Right lobe of liver (tissue), 6 donors: Measurements from ENCODE around the gene CRYL1. TPM values are rescaled to one million over a fixed set of nuclear protein-coding genes. Genes with fewer than 3 reads are reported as not detected.
A peak's percentile ranks its signal among the peaks of the same experiment; 100 is the strongest.

ENCODE experiments used
- ATAC-seq, 4 donors: fragments of 200-7000 bp; cut with Tn5 transposase; one replicate each; pipeline ENCODE4 v1.9.1; 2020; ENCODE audit warnings: mild to moderate bottlenecking in 4 of 4, moderate library complexity in 4 of 4
- DNase-seq, 3 donors: peaks; one replicate each; pipeline ENCODE4 v3.0.0-alpha.2; 2020
- H3K27ac ChIP-seq, 3 donors: fragments of 200-600 bp; one replicate each; pipeline ENCODE4 v1.8.0; 2022
- H3K27me3 ChIP-seq, 2 donors: fragments of 200-600 bp; one replicate each; pipeline ENCODE4 v1.8.0; 2022
- H3K36me3 ChIP-seq, 4 donors: fragments of 200-600 bp; sonication (generic) in 1 of 4; one replicate each; pipeline versions ENCODE4 v1.5.1 to v1.8.0; 2017 to 2022; ENCODE audit warnings: control low read depth in 1 of 4
- H3K4me1 ChIP-seq, 4 donors: fragments of 200-600 bp; sonication (generic) in 1 of 4; one replicate each; pipeline versions ENCODE4 v1.5.1 to v1.8.0; 2017 to 2022; ENCODE audit warnings: control low read depth in 1 of 4
- H3K4me3 ChIP-seq, 3 donors: fragments of 200-600 bp; one replicate each; pipeline ENCODE4 v1.8.0; 2022
- H3K9me3 ChIP-seq, 4 donors: fragments of 200-600 bp; sonication (generic) in 1 of 4; one replicate each; pipeline versions ENCODE4 v1.5.1 to v1.8.0; 2017 to 2022; ENCODE audit warnings: control low read depth in 1 of 4
- POLR2A ChIP-seq: fragments of 450-650 bp; IDR thresholded peaks from one replicate; pipeline ENCODE4 v1.6.1; 2017; ENCODE audit warnings: antibody characterized with exemption, mild to moderate bottlenecking
- WGBS: methylation state at CpG from one replicate; pipeline ENCODE4 v1.1.6; 2018; ENCODE audit warnings: low coverage, low lambda C conversion rate; ENCODE audit not compliant: insufficient coverage; ENCODE audit errors: missing lambda C conversion rate; 5-methylcytosine and 5-hydroxymethylcytosine counted together
- intact Hi-C, 2 donors: fragments of 100-400 bp; cut with DNase I; formaldehyde crosslinking; loops; one replicate each; pipeline versions ENCODE4 v1.11.2 to v1.14.1; 2022
- total RNA-seq, 6 experiments: library from RNA; depleted of rRNA in 2 of 6; stranded (reverse); fragments of >200 nt in 2 of 6; fragmentation: NEBNext Ultra II Directional in 3 of 6; extraction: Animal tissue kit (Norgen Biotek cat#: 25700) in 3 of 6; gene quantifications; one replicate each; pipeline versions ENCODE4 v1.1.0 to v1.2.4, GENCODE V29; 2016 to 2023
- TF ChIP-seq, protein P1 (sequence below), 4 donors: fragments of 200-600 bp in 3 of 4; fragments of 450-650 bp in 1 of 4; IDR thresholded peaks; one replicate each; pipeline versions ENCODE4 v1.5.1 to v1.8.0; 2016 to 2022; ENCODE audit warnings: antibody characterized with exemption in 4 of 4, mild to moderate bottlenecking in 2 of 4
- donor health status: DM: no; HTN: yes; CAD: no.
- donor health status: DM: no; HTN: no; CAD: no.
- donor health status: DM: no; HTN: no; CAD: no.
- donor health status: DM: no; HTN: yes; CAD: no.
- donor health status: DM: no; HTN: yes; CAD: no.

The CRYL1 gene
- total RNA-seq, 6 experiments from 2014 or later, result 111 to 185 (median 151) TPM

DNA sequence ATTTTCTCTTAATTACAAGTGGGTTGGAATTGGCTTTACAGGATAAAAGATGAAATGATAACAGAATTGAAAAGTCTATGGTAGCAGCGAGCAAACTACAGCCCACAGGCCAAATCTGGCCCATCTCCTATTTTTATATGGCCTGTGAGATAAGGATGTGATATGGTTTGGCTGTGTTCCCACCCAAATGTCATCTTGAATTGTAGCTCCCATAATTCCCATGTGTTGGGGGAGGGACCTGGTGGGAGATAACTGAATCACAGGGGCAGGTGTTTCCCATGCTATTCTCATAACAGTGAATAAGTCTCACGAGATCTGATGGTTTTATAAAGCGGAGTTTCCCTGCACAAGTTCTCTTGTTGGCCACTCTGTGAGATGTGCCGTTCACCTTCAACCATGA, 19.0 kb downstream of the CRYL1 start:
- intact Hi-C loops, result no loop called here
- 80% methylated on average over 4 of the region's 4 CpGs for WGBS

DNA sequence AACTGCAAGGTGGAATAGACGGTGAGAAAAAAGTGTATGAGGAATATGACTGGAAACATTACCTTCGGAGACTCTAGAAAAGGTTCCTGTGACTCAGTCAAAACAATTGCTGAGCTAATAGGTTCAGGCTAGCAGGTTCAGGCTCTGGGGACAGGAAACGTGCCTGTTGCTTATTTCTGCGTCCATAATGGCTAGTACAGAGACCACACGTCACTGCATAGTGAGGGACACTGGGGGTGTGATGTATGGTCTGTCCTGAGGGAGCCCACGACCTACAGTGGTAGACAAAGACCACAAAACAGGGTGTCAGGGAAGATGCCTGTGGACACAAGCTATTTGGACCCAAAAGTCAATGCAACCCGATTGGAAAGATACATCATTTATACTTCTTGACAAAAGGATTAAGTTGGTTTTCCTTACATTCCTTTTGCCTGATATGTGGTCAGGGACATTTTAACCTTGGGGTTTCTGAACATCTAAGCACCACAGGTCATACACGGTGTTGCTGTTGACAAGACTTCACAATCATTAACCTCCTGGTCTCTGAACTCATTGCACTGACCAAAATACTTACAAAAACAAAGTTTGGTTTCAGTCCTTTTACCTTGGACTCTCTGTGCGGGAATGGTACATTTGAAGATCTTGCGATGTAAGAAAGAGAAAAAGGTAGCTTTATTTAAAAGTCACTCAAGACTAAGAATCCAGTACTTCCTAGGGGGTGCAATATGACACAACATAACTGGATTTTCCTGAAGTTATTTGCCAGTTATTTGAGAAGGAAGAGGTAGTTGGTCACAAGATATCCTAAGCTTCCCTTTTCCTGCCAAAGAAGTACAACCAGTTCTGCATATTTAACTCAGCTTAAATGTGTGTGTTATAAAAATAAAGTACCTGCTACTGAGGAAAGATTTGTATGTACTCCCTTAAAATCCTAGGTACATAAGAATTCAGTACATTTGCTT, 20.0 kb downstream of the CRYL1 start:
- intact Hi-C loops, result no loop called here
- peaks cover 0 to 25% (median 3%) of the 10 kb centered on the region in 4 donors for H3K36me3 ChIP-seq
- DNase-seq (no peak), ATAC-seq (peak; percentile 67 to 77 (median 72))
- H3K27me3 ChIP-seq, result no peaks in the 10 kb centered on the region
- no peaks in the 10 kb centered on the region for H3K9me3 ChIP-seq
- peaks cover 3 to 67% (median 28%) of the 10 kb centered on the region in 4 donors for H3K4me1 ChIP-seq
- TF ChIP-seq POLR2A, result no peak
- TF ChIP-seq, protein P1, sequence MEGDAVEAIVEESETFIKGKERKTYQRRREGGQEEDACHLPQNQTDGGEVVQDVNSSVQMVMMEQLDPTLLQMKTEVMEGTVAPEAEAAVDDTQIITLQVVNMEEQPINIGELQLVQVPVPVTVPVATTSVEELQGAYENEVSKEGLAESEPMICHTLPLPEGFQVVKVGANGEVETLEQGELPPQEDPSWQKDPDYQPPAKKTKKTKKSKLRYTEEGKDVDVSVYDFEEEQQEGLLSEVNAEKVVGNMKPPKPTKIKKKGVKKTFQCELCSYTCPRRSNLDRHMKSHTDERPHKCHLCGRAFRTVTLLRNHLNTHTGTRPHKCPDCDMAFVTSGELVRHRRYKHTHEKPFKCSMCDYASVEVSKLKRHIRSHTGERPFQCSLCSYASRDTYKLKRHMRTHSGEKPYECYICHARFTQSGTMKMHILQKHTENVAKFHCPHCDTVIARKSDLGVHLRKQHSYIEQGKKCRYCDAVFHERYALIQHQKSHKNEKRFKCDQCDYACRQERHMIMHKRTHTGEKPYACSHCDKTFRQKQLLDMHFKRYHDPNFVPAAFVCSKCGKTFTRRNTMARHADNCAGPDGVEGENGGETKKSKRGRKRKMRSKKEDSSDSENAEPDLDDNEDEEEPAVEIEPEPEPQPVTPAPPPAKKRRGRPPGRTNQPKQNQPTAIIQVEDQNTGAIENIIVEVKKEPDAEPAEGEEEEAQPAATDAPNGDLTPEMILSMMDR (IDR thresholded peaks at IDR 0.05), result no peak
- peak overlapping the region; percentile 68 to 94 (median 81) for H3K27ac ChIP-seq
- WGBS, result 26% methylated on average over 8 of the region's 10 CpGs
- no peak overlapping the region for H3K4me3 ChIP-seq

More for the DNA sequence above, 19.0 kb downstream of the CRYL1 start:
- Histone ChIP-seq H3K9me3 (no peaks in the 10 kb centered on the region), H3K4me3 (no peak overlapping the region), H3K36me3 (peaks cover 0 to 35% (median 7%) of the 10 kb centered on the region in 4 donors), H3K27me3 (no peaks in the 10 kb centered on the region), H3K4me1 (peaks cover 3 to 67% (median 28%) of the 10 kb centered on the region in 4 donors), H3K27ac (peak overlapping the region; percentile 68 to 94 (median 81))
- ATAC-seq, result no peak
- TF ChIP-seq, protein P1 (IDR thresholded peaks at IDR 0.05), result no peak
- no peak for TF ChIP-seq POLR2A
- DNase-seq, result no peak

DNA sequence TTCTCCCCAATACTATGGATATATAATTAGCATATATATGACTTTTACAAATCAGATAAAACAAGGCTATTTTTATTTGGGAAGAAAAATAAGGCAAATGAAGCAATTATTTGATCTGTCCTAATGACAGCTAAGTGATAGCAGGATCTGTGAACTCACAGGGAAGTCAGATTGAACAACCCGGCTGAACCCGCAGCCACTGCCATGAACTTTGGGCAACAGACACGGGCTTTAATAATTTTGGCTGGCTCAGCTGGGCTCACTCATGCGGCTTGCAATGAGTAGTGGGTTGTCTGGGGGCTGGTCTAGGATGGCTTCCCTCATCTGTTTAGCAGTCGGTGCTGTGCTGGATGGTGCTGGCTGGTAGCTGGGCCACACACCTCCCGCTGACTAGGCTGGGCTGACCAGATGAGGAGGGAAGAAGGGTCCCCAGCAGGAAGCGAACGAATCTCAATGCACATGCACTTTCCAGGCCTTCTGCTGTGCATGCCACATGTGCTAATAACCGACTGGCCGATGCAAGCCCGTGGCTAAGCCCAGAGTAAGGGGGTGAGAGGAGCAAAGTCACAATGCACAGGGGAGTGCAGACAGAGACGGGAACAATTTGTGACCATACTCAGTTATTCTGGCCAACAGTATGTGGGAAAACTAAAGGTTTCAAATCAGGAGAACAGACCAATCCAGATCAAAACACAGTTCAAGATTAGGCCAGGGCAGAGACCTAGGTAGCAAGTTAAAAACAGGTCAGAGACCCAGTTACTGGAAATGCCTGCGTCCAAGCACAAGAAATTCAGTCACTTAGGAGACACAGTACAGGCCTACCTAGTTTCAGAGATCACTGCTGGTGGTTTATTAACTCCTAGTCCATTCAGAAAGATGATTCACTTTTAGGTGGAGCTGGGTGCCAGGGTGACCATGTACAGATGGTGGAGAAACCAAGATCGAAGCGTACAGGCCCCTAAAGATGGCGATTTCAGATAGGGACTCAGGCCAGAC, 22.3 kb downstream of the CRYL1 start:
- H3K4me1 ChIP-seq, result peaks cover 3 to 74% (median 28%) of the 10 kb centered on the region in 4 donors
- ATAC-seq (peak; percentile 65 to 79 (median 76)), DNase-seq (peak; percentile 51 to 81 (median 80))
- no peak overlapping the region for H3K4me3 ChIP-seq
- WGBS, result 43% methylated on average over 11 of the region's 16 CpGs
- intact Hi-C loops, result no loop called here
- H3K27me3 ChIP-seq, result no peaks in the 10 kb centered on the region
- peaks cover 0 to 14% (median 0%) of the 10 kb centered on the region in 4 donors for H3K36me3 ChIP-seq
- peak overlapping the region; percentile 44 to 94 (median 81) for H3K27ac ChIP-seq
- TF ChIP-seq, protein P1 (IDR thresholded peaks at IDR 0.05), result no peak
- TF ChIP-seq POLR2A, result no peak
- no peaks in the 10 kb centered on the region for H3K9me3 ChIP-seq

DNA sequence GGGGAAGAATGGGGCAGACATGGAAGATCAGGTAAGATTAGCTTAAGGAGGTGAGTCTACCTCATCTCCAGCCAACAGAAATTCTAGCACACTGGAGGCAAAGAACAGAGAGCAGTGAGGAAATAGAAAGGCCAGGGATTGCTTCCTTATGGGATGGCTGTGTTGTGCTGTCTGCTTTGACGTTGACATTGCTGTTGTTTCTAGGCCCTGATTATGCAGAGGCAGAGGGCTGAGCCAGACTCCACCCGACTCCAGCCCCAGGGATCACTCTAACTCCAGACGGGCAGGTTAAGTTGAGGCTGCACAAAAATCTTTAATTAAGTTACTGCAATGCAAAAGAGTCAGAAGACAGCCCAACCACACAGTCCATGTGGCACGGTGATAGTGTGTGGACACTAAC, 24.1 kb downstream of the CRYL1 start:
- Histone ChIP-seq H3K36me3 (peaks cover 0 to 8% (median 0%) of the 10 kb centered on the region in 4 donors), H3K9me3 (no peaks in the 10 kb centered on the region), H3K27ac (peak overlapping the region in 1 of 3 donors; percentile 94), H3K4me1 (peaks cover 3 to 71% (median 23%) of the 10 kb centered on the region in 4 donors), H3K27me3 (no peaks in the 10 kb centered on the region), H3K4me3 (no peak overlapping the region)
- ATAC-seq, result no peak
- TF ChIP-seq, protein P1 (IDR thresholded peaks at IDR 0.05), result no peak
- TF ChIP-seq POLR2A, result no peak
- no peak for DNase-seq
- WGBS, result 64% methylated on average over 4 of the region's 4 CpGs
- intact Hi-C loops, result no loop called here
